Heart left ventricle (tissue), 16 donors: Measurements from ENCODE around the gene PLEKHM2. TPM values are rescaled to one million over a fixed set of nuclear protein-coding genes. Genes with fewer than 3 reads are reported as not detected.

Experiments
- ATAC-seq, 4 donors: fragments of 200-7000 bp; cut with Tn5 transposase; one replicate each; pipeline ENCODE4 v1.9.1; 2020 to 2022; ENCODE audit warnings: moderate library complexity in 4 of 4, mild to moderate bottlenecking in 3 of 4, moderate number of reproducible peaks in 1 of 4
- DNase-seq, 5 donors: peaks; one replicate each; pipeline ENCODE4 v3.0.0-alpha.2; 2020
- H3K27ac ChIP-seq, 12 donors: fragments of 200-600 bp; sonication (generic) in 4 of 12; one replicate each; pipeline versions ENCODE4 v1.5.0 to v1.8.0; 2016 to 2022; ENCODE audit warnings: mild to moderate bottlenecking in 2 of 12
- H3K27me3 ChIP-seq, 9 donors: fragments of 200-600 bp; sonication (generic) in 2 of 9; one replicate each; pipeline versions ENCODE4 v1.5.1 to v1.8.0; 2016 to 2022; ENCODE audit warnings: mild to moderate bottlenecking in 3 of 9
- H3K36me3 ChIP-seq, 9 donors: fragments of 200-600 bp; sonication (generic) in 2 of 9; one replicate each; pipeline versions ENCODE4 v1.5.0 to v1.8.0; 2018 to 2022; ENCODE audit warnings: mild to moderate bottlenecking in 2 of 9
- H3K4me1 ChIP-seq, 12 donors: fragments of 200-600 bp; sonication (generic) in 4 of 12; one replicate each; pipeline versions ENCODE4 v1.5.0 to v1.8.0; 2016 to 2022; ENCODE audit warnings: mild to moderate bottlenecking in 3 of 12
- H3K4me3 ChIP-seq, 12 donors: fragments of 200-600 bp; sonication (generic) in 4 of 12; one replicate each; pipeline versions ENCODE4 v1.5.0 to v1.8.0; 2017 to 2022; ENCODE audit warnings: mild to moderate bottlenecking in 9 of 12, moderate library complexity in 4 of 12
- H3K9me3 ChIP-seq, 12 donors: fragments of 200-600 bp; sonication (generic) in 4 of 12; one replicate each; pipeline versions ENCODE4 v1.5.0 to v1.8.0; 2016 to 2022; ENCODE audit warnings: mild to moderate bottlenecking in 1 of 12
- CTCF ChIP-seq, 12 donors: fragments of 200-600 bp; sonication (generic) in 4 of 12; IDR thresholded peaks; one replicate each; pipeline versions ENCODE4 v1.5.0 to v1.8.0; 2018 to 2022; ENCODE audit warnings: antibody characterized with exemption in 12 of 12, mild to moderate bottlenecking in 5 of 12
- POLR2A ChIP-seq, 2 donors: fragments of 450-650 bp; IDR thresholded peaks; one replicate each; pipeline ENCODE4 v1.6.1; 2017; ENCODE audit warnings: antibody characterized with exemption in 2 of 2, mild to moderate bottlenecking in 2 of 2, moderate library complexity in 2 of 2
- WGBS, 4 donors: extraction: QIAGEN DNeasy Blood & Tissue Kit in 2 of 4; methylation state at CpG; one replicate each; pipeline versions ENCODE4 v1.1.5 to v1.1.7; 2013 to 2018; 5-methylcytosine and 5-hydroxymethylcytosine counted together
- intact Hi-C, 10 donors: fragments of 100-400 bp; cut with DNase I; formaldehyde crosslinking; loops; one replicate each; pipeline versions ENCODE4 v1.11.1 to v1.14.2; 2022
- polyA plus RNA-seq, 2 donors: library from polyadenylated mRNA; stranded (reverse); fragments of 200-250 nt; gene quantifications; one replicate each; pipeline ENCODE4 v1.2.3, GENCODE V29; 2013
- total RNA-seq, 9 donors: library from RNA; depleted of rRNA in 2 of 9; stranded (reverse); fragments of >200 nt in 2 of 9; fragmentation: NEBNext Ultra II Directional in 3 of 9; extraction: Animal tissue kit (Norgen Biotek cat#: 25700) in 3 of 9; gene quantifications; one replicate each; pipeline versions ENCODE4 v1.1.0 to v1.2.4, GENCODE V29; 2016 to 2023
- donor health status: ischemic (EF 13 %, LVEDD 7.1; RV severe dilation, severe dysfunction).
- donor health status: healthy with polysubstance abuse.
- donor health status: DM: no; HTN: yes; CAD: no.
- donor health status: DM: no; HTN: no; CAD: no.
- donor health status: ischemic (EF 25% LVEDD 6.9; RV normal size, moderate dysfunction).
- donor health status: ischemic (EF 25% LVEDD 5.7; RV mildly dilated, moderate dysfunction).
- donor health status: healthy.
- donor health status: DM: yes; HTN: yes; CAD: no.
- donor health status: ischemic (EF 35%, LVEDD 5.7; RV mildly dilated, moderate dysfunction).
- donor health status: nonischemic (EF 11% LVEDD 7.7; RV severe dilation, severe dysfunction).
- donor health status: DM: yes; HTN: yes; CAD: no.
- donor health status: PGD.
- donor health status: ischemic (EF 29% LVEDD 5.4; RV normal size, mild dysfunction).
- donor health status: nonischemic (EF 23%, LVEDD 6.1; RV moderate dilation, normal function).

The PLEKHM2 gene
- total and polyA plus RNA-seq, 11 donors, result 69.9 to 150 (median 84.4) TPM

GRCh38 chr1:15775706-15776105, 91.6 kb downstream of the PLEKHM2 start:
- TF ChIP-seq CTCF (IDR thresholded peaks at IDR 0.05) (no peak), POLR2A (IDR thresholded peaks at IDR 0.05) (no peak)
- DNase-seq (no peak), ATAC-seq (no peak)
- Histone ChIP-seq H3K9me3 (no peaks in the 10 kb centered on the region), H3K27ac (no peak overlapping the region), H3K4me3 (no peak overlapping the region), H3K4me1 (peaks cover 0 to 4% (median 0%) of the 10 kb centered on the region in 12 donors), H3K36me3 (peaks cover 0 to 90% (median 65%) of the 10 kb centered on the region in 9 donors), H3K27me3 (no peaks in the 10 kb centered on the region)
- intact Hi-C loops, result no loop called here
- 70 to 89% (median 81%) methylated on average over 2 of the region's 2 CpGs for WGBS, 4 donors

GRCh38 chr1:15777909-15778707, 94.0 kb downstream of the PLEKHM2 start:
- peaks cover 0 to 86% (median 54%) of the 10 kb centered on the region in 9 donors for H3K36me3 ChIP-seq
- no peak overlapping the region for H3K4me3 ChIP-seq
- intact Hi-C loops, result no loop called here
- no peaks in the 10 kb centered on the region for H3K27me3 ChIP-seq
- H3K27ac ChIP-seq, result no peak overlapping the region
- TF ChIP-seq CTCF (IDR thresholded peaks at IDR 0.05) (no peak), POLR2A (IDR thresholded peaks at IDR 0.05) (no peak)
- DNase-seq (no peak), ATAC-seq (no peak)
- no peaks in the 10 kb centered on the region for H3K9me3 ChIP-seq
- 82 to 90% (median 85%) methylated on average over 7 of the region's 7 CpGs for WGBS, 4 donors
- H3K4me1 ChIP-seq, result peaks cover 0 to 4% (median 0%) of the 10 kb centered on the region in 12 donors

Other genes starting within 250 kb of the PLEKHM2 start
- 1 to 10 TPM in 3 of 9 donors, under 1 TPM in 1, not detected in 5; 0.96 to 1.8 (median 1.5) TPM for gene CTRC, start 245.9 kb upstream of the PLEKHM2 start, total RNA-seq
- not detected for gene CTRC, start 245.9 kb upstream of the PLEKHM2 start, polyA plus RNA-seq
- gene CELA2A, start 227.6 kb upstream of the PLEKHM2 start, total RNA-seq, result 1 to 10 TPM in 1 of 9 donors, under 1 TPM in 4, not detected in 4; 0.76 to 1.0 (median 0.84) TPM
- not detected for gene CELA2A, start 227.6 kb upstream of the PLEKHM2 start, polyA plus RNA-seq
- not detected for gene CELA2B, start 208.2 kb upstream of the PLEKHM2 start, total RNA-seq
- not detected for gene CELA2B, start 208.2 kb upstream of the PLEKHM2 start, polyA plus RNA-seq
- 10 to 100 TPM in 6 of 9 donors, 1 to 10 TPM in 3; 8.6 to 15.9 (median 11.8) TPM for gene CASP9, start 160.1 kb upstream of the PLEKHM2 start, total RNA-seq
- gene CASP9, start 160.1 kb upstream of the PLEKHM2 start, polyA plus RNA-seq, result 10 to 100 TPM; 11.5 to 16.9 TPM
- 10 to 100 TPM; 11.9 to 22.8 (median 19.1) TPM for gene DNAJC16, start 157.5 kb upstream of the PLEKHM2 start, total RNA-seq
- gene DNAJC16, start 157.5 kb upstream of the PLEKHM2 start, polyA plus RNA-seq, result 10 to 100 TPM in 1 of 2 donors, 1 to 10 TPM in 1; 4.2 to 10.3 TPM
- under 1 TPM in 3 of 9 donors, not detected in 6; 0.22 to 0.53 (median 0.23) TPM for gene AGMAT, start 99.3 kb upstream of the PLEKHM2 start, total RNA-seq
- gene AGMAT, start 99.3 kb upstream of the PLEKHM2 start, polyA plus RNA-seq, result under 1 TPM; 0.08 to 0.12 TPM
- 10 to 100 TPM; 15.0 to 33.5 (median 24.5) TPM for gene DDI2, start 66.9 kb upstream of the PLEKHM2 start, total RNA-seq
- gene DDI2, start 66.9 kb upstream of the PLEKHM2 start, polyA plus RNA-seq, result 1 to 10 TPM; 6.2 to 9.4 TPM
- gene SLC25A34, start 51.9 kb downstream of the PLEKHM2 start, total RNA-seq, result 10 to 100 TPM in 6 of 9 donors, 1 to 10 TPM in 3; 4.8 to 71.2 (median 17.8) TPM
- gene SLC25A34, start 51.9 kb downstream of the PLEKHM2 start, polyA plus RNA-seq, result 10 to 100 TPM in 1 of 2 donors, 1 to 10 TPM in 1; 1.6 to 25.9 TPM
- not detected for gene TMEM82, start 58.2 kb downstream of the PLEKHM2 start, total RNA-seq
- gene TMEM82, start 58.2 kb downstream of the PLEKHM2 start, polyA plus RNA-seq, result not detected
- gene FBLIM1, start 74.5 kb downstream of the PLEKHM2 start, total RNA-seq, result 100 to 1,000 TPM in 1 of 9 donors, 10 to 100 TPM in 8; 49.3 to 103 (median 73.8) TPM
- gene FBLIM1, start 74.5 kb downstream of the PLEKHM2 start, polyA plus RNA-seq, result 10 to 100 TPM; 31.6 to 58.4 TPM
- 1 to 10 TPM; 2.0 to 7.5 (median 3.8) TPM for gene UQCRHL, start 123.3 kb downstream of the PLEKHM2 start, total RNA-seq
- gene UQCRHL, start 123.3 kb downstream of the PLEKHM2 start, polyA plus RNA-seq, result 1 to 10 TPM; 6.6 to 9.8 TPM
- gene SPEN, start 163.4 kb downstream of the PLEKHM2 start, total RNA-seq, result 10 to 100 TPM; 18.3 to 41.5 (median 31.3) TPM
- gene SPEN, start 163.4 kb downstream of the PLEKHM2 start, polyA plus RNA-seq, result 10 to 100 TPM; 11.0 to 20.2 TPM